BLaER1 (cell line): ENCODE measurements around the gene EFHC2.
A peak's percentile ranks its signal among the peaks of the same experiment; 100 is the strongest.

ENCODE experiments used
- H3K27ac ChIP-seq: shearing (Covaris generic); formaldehyde crosslinking; 2 replicates; pipeline ENCODE4 v1.8.1; 2022
- H3K27me3 ChIP-seq: shearing (Covaris generic); formaldehyde crosslinking; 2 replicates; pipeline ENCODE4 v1.8.1; 2022
- H3K36me3 ChIP-seq: shearing (Covaris generic); formaldehyde crosslinking; 2 replicates; pipeline ENCODE4 v1.8.1; 2022
- H3K4me1 ChIP-seq: shearing (Covaris generic); formaldehyde crosslinking; 2 replicates; pipeline ENCODE4 v1.8.1; 2022
- H3K4me2 ChIP-seq: shearing (Covaris generic); formaldehyde crosslinking; 2 replicates; pipeline ENCODE4 v1.8.1; 2022
- H3K4me3 ChIP-seq: shearing (Covaris generic); formaldehyde crosslinking; 2 replicates; pipeline ENCODE4 v1.8.1; 2022
- H3K9ac ChIP-seq: shearing (Covaris generic); formaldehyde crosslinking; 2 replicates; pipeline ENCODE4 v1.8.1; 2022
- H3K9me3 ChIP-seq: shearing (Covaris generic); formaldehyde crosslinking; 2 replicates; pipeline ENCODE4 v1.8.1; 2022
- H4K20me1 ChIP-seq: shearing (Covaris generic); formaldehyde crosslinking; 2 replicates; pipeline ENCODE4 v1.8.1; 2022
- Cebpa-rat ChIP-seq: shearing (Covaris generic); IDR thresholded peaks from 2 replicates; pipeline ENCODE4 v1.8.1; 2022

The EFHC2 gene, protein sequence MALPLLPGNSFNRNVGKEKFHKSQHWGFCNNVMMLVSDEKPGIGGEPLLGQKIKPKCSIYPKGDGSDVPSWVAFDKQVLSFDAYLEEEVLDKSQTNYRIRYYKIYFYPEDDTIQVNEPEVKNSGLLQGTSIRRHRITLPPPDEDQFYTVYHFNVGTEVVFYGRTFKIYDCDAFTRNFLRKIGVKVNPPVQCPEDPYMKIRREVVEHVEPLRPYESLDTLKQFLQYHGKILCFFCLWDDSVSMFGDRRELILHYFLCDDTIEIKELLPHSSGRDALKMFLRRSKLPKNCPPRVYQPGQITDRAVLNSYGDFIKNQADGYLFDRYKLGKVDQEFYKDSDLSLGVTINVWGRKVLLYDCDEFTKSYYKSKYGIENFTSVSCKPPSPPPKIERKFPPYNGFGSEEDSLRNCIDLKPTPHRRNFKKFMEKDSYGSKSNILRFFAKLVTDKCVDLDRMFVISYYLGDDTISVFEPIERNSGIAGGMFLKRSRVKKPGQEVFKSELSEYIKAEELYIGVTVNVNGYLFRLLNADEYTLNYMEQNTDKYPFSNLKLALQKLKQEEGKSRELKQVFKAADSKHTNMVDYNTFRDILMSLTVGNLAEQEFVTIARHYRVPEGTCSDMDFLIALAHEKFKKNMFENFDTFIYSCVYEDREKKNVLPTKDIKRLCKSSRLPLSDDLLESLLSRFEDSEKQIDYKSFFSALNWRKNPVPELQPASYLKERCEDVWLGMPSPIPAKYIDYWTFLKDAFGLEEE

DNA sequence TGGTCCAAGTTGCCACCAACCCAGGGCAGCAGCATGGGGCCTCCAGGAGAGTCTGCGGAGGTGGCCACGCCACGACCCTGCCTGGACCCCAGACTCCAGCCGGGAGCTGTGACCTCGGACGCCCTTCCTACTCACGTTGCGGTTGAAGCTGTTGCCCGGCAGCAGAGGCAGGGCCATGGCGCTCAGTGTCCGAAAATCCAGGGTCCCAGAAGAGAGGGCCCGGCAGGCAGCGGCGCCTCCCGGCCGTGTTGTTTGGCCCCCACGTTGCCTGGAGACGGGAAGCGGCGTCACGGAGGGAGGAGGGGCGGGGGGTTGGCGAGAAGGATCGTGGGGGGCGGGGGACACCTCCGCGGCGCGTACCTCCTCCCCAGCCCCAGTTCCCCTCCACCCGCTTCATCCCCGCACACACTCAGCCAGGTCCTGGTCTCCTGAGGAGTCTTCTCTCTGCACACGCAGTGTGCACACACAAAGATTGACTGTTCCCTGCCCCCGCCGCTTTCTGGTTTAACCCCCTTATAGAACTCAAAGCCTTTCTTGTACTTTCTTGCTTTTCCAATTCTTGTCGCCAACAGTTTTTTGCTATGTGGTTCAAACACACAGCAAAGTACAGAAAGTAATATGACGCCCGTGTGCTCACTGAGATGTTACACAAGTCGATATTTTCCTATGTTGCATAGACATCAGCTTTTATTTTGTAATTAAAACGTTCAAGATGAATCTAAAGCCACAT, at the start of gene EFHC2:
Gene EFHC2 (minus strand): TSS at position 261 of the 730 bp plus-strand sequence. CDS start 84 bp downstream, at position 177.
- Histone ChIP-seq H3K4me2 (peak within 1 kb of the TSS; percentile 84), H4K20me1 (no peaks in the 10 kb centered on the region), H3K9me3 (no peaks in the 10 kb centered on the region), H3K27ac (peak within 1 kb of the TSS; percentile 79), H3K4me3 (peak within 1 kb of the TSS; percentile 66), H3K9ac (peak within 1 kb of the TSS; percentile 66), H3K27me3 (no peaks in the 10 kb centered on the region), H3K4me1 (peaks cover 52% of the 10 kb centered on the region), H3K36me3 (no peaks in the 10 kb centered on the region)
- TF ChIP-seq Cebpa-rat: no peak

DNA sequence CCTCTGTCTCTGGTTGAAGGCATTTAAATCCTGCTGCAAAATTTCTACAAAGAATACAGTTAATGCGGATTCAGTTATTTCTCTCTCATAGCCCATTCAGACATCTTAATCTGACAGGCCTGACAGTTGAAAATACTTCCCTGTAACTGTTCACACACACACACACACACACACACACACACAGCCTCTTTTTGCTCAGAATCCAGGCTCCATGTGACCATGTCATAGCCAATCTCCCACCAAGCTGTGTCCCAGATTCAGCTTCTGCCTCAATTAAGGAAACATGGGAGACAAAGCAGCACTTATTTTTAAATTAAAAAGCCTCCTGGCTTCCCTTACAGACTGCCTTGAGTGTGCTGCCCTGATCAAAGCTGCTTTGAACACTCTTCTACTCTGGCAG, 49.3 kb upstream of the EFHC2 start:
- Histone ChIP-seq H3K4me1 (no peaks in the 10 kb centered on the region), H3K9ac (no peak overlapping the region), H3K36me3 (no peaks in the 10 kb centered on the region), H3K27me3 (no peaks in the 10 kb centered on the region), H3K4me3 (no peak overlapping the region), H3K27ac (no peak overlapping the region), H3K4me2 (no peak overlapping the region), H3K9me3 (peaks cover 8% of the 10 kb centered on the region; the same call in 1 of the 2 replicates), H4K20me1 (no peaks in the 10 kb centered on the region)
- TF ChIP-seq Cebpa-rat: no peak

DNA sequence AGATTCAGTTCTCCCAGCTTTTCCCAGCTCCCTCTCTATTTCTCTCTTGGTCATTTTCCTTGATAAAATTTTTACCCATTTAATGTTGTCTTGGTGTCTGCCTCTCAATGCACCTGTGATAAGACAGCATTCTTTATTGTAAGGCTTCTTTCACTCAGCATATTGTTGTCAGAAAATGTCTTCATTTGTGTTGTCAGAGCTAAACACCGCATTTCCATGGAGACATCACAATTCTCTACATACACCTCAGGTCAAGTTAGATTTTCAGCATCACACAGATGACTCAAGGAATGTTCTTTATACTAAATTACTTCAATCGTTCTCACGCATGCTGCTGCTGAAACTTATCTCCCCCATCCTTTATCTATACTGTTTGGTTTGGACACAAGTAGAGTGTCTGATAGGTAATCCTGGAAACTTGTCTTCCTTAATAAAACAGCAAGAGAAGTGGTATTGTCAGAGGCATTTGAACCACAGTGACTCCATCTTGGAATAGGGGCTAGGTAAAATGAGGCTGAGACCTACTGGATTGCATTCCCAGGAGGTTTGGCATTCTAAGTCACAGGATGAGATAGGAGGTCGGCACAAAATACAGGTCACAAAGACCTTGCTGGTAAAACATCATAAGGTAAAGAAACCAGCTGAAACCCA, 41.3 kb upstream of the EFHC2 start:
- Histone ChIP-seq H3K27me3 (no peaks in the 10 kb centered on the region), H3K27ac (no peak overlapping the region)
- TF ChIP-seq Cebpa-rat: no peak

DNA sequence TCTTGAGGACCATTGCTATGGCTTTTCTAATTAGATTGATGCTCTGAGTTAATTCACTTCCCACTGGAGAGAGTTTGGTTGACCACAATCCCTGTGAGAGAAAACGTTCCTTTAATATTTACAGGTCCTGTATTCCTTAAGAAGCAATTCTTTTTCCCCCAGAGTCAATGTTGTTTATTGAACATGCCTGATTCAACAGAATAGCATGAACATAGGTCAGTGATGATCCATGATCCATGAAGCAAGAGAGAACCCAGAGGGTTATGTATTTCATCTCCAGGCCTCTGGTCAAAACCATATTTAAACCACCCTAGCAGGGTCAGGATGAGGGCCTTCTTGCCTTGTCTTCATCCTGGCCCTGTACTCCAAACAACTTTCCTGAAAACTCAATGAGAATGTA, 39.4 kb upstream of the EFHC2 start:
- TF ChIP-seq Cebpa-rat: no peak
- Histone ChIP-seq H3K36me3 (no peaks in the 10 kb centered on the region), H3K27me3 (no peaks in the 10 kb centered on the region), H4K20me1 (no peaks in the 10 kb centered on the region), H3K27ac (no peak overlapping the region), H3K9ac (no peak overlapping the region), H3K4me2 (no peak overlapping the region), H3K4me3 (no peak overlapping the region), H3K4me1 (no peaks in the 10 kb centered on the region), H3K9me3 (no peaks in the 10 kb centered on the region)

More for the DNA sequence above, 41.3 kb upstream of the EFHC2 start:
- H3K9ac ChIP-seq: no peak overlapping the region
- no peaks in the 10 kb centered on the region for H4K20me1 ChIP-seq
- no peaks in the 10 kb centered on the region for H3K36me3 ChIP-seq
- H3K4me1 ChIP-seq: no peaks in the 10 kb centered on the region
- H3K4me3 ChIP-seq: no peak overlapping the region
- no peaks in the 10 kb centered on the region for H3K9me3 ChIP-seq
- H3K4me2 ChIP-seq: no peak overlapping the region

DNA sequence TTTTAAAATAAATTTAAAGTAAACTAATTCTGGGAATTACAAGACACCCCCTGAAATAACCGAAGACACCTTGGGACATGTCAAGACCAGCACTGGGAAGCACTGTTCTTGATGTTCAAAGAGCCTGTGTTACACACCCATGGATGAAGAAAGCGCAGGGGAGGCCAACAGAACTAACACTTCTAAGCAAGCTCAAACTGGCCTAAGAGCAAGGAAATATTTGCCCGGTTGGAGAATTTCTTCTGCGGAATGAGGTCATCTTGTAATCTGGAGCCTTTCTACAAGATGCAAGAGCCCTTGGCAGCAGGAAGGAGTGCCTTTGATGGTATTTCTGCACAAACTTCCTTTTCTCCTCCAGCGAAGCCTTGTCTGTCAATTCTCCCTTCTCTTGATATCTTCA, 9.3 kb upstream of the EFHC2 start:
- no peak for TF ChIP-seq Cebpa-rat
- Histone ChIP-seq H4K20me1 (no peaks in the 10 kb centered on the region), H3K9me3 (no peaks in the 10 kb centered on the region), H3K36me3 (no peaks in the 10 kb centered on the region), H3K27me3 (no peaks in the 10 kb centered on the region), H3K9ac (no peak overlapping the region), H3K27ac (no peak overlapping the region), H3K4me1 (peaks cover 12% of the 10 kb centered on the region), H3K4me2 (peak overlapping the region; percentile 31; the same call in 1 of the 2 replicates), H3K4me3 (no peak overlapping the region)

DNA sequence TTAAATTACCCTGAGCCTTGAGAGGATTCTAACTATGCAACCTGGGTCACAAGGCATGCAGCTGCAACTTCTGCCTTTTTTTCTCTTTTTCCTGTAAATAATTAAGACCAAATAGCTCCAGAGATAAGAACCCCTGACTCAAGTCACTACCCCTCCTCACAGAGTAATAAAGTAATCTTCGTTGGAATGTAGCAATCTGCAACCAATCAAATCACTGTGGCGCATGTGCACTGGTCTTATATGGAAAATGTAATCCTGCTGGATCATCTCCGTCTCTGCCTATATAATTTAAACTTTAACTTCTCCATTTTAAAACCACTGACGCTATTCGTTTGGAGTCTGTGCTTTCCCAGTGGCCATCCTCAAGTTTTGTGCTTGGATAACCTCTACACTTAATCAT, 6.1 kb upstream of the EFHC2 start:
- Histone ChIP-seq H3K27me3 (no peaks in the 10 kb centered on the region), H3K4me3 (no peak overlapping the region), H3K4me2 (no peak overlapping the region), H3K4me1 (peaks cover 33% of the 10 kb centered on the region), H3K36me3 (no peaks in the 10 kb centered on the region), H3K27ac (no peak overlapping the region), H4K20me1 (no peaks in the 10 kb centered on the region), H3K9ac (no peak overlapping the region), H3K9me3 (no peaks in the 10 kb centered on the region)
- no peak for TF ChIP-seq Cebpa-rat

DNA sequence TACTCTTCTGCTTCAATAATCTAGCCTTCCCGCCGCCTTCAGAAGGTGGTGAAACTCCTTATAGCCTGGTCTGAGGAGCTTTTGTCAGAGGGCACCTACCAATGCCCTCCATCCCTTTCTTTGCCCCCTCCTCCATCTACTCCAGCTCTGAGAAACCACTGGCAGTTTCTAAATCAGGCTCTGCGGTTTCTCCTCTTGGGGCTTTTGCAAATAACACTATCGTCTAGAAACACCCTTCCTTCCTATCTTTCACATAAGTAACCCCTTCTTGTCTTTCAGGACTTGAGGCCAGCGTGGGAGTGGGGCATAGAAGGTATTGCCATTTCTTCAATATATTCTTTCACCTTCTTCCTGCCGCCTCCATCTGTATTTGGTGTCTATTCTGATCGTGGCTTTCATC, 1.2 kb upstream of the EFHC2 start:
- H3K4me2 ChIP-seq: peak overlapping the region; percentile 84
- H4K20me1 ChIP-seq: no peaks in the 10 kb centered on the region
- H3K9me3 ChIP-seq: no peaks in the 10 kb centered on the region
- H3K4me1 ChIP-seq: peaks cover 51% of the 10 kb centered on the region
- TF ChIP-seq Cebpa-rat: no peak
- H3K9ac ChIP-seq: peak overlapping the region; percentile 64
- no peaks in the 10 kb centered on the region for H3K27me3 ChIP-seq
- peak overlapping the region; percentile 66 for H3K4me3 ChIP-seq
- H3K27ac ChIP-seq: peak overlapping the region; percentile 79
- H3K36me3 ChIP-seq: no peaks in the 10 kb centered on the region

DNA sequence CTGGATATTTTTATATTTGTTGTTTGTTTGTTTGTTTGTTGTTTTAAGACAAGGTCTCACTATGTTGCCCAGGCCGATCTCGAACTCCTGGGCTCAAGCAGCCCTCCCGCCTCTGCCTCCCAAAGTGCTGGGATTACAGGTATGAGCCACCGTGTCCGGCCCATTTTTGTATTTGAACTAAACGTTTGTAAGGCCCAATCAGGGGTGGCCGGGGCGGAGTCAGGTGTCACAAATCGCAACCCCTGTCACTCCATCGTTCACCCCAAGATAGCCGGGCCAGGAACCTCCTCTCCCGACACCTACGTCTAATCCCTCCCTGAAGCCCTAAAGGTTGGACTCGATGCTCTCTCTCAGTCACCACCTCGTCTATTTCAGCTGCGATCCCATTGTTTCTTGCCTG, 722 bp upstream of the EFHC2 start:
- Histone ChIP-seq H3K4me3 (peak overlapping the region; percentile 66), H3K4me1 (peaks cover 51% of the 10 kb centered on the region), H3K27ac (peak overlapping the region; percentile 79), H3K9me3 (no peaks in the 10 kb centered on the region), H3K9ac (peak overlapping the region; percentile 64), H4K20me1 (no peaks in the 10 kb centered on the region), H3K27me3 (no peaks in the 10 kb centered on the region), H3K36me3 (no peaks in the 10 kb centered on the region), H3K4me2 (peak overlapping the region; percentile 84)
- no peak for TF ChIP-seq Cebpa-rat

DNA sequence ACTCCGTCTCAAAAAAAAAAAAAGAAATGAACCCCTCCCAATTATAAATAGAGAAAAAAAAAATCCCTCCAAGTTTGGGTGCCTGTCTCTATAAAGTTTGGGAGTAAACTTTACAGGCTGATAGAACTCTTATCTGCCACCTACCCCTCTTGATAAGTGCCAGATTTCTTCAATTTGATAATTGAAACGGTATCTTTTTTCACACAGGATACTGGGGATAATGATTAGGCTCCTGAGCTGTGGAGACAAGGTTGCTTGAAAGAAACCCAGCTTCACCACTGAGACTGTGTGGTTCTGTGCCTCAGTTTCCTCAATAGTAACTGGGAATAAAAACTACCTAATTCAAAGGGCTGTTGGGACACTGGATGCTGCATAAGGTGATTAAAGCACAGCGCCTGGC, 606 bp downstream of the EFHC2 start:
- Histone ChIP-seq H3K9me3 (no peaks in the 10 kb centered on the region), H3K27ac (peak overlapping the region; percentile 79), H4K20me1 (no peaks in the 10 kb centered on the region), H3K27me3 (no peaks in the 10 kb centered on the region), H3K4me3 (peak overlapping the region; percentile 66), H3K4me1 (peaks cover 53% of the 10 kb centered on the region), H3K9ac (peak overlapping the region; percentile 66), H3K4me2 (peak overlapping the region; percentile 84), H3K36me3 (no peaks in the 10 kb centered on the region)
- TF ChIP-seq Cebpa-rat: no peak
